ENCODE measurements around the gene NTNG1. TPM values are rescaled to one million over a fixed set of nuclear protein-coding genes. Genes with fewer than 3 reads are reported as not detected.

NTNG1 gene
- total RNA-seq, 2 experiments from 2014 or later = 0.30 TPM; not detected in 1

DNA sequence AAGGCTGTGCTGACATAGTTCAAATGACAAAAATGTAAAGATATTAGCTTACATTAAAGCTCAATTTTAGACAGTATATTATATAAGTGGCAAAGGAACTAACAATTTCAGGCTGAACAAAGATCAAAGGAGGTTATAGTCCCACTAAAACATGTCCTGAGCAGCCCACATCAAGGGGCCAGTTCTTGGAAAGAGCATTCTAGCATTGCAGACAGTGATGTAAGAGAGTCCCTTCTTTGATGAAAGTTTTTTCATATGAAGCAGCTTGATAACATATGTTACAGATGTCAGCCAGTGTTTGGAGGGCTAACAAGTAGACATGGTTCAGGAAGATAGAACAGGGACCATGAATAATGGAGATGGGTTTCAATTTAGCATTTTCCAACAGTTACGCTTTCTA, 301.7 kb downstream of the NTNG1 start:
- Mint-ChIP-seq H3K27ac (no peak overlapping the region), H3K27me3 (peaks cover 19% of the 10 kb centered on the region), H3K36me3 (peaks cover 2% of the 10 kb centered on the region), H3K4me3 (no peak overlapping the region), H3K4me1 (peaks cover 22% of the 10 kb centered on the region), H3K9me3 (no peaks in the 10 kb centered on the region)
- DNase-seq (peak; percentile 36), ATAC-seq (ENCODE audit: low read depth) (peak; percentile 94)
- POLR2A ChIA-PET = interaction anchor here (0.5 kb wide), 1 partner anchor 485 kb away, joined by 3 read pairs; no protein-coding TSS in a partner anchor

DNA sequence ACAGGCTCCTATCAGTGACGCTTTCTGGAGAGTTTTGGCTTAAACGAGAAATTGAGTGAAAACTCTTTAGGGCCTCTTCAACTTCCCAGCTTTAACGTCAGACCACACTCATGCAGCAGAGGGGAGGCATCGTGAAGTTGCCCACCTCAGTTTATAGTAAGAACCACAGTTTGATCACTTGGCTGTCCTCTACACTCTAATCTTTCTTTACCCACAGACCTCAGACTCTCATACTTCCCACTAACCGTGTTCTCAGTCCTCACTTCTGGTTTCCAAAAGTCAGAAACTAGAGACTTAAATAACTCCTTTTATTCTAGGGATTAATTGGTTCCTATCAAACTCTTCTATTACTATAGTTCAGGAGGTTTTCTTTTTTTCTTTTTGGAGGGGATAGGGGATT, 302.2 kb downstream of the NTNG1 start:
- DNase-seq (no peak), ATAC-seq (ENCODE audit: low read depth) (peak; percentile 47)
- peak overlapping the region; percentile 35 for H3K4me3 Mint-ChIP-seq
- H3K27ac Mint-ChIP-seq = peak overlapping the region; percentile 38
- H3K27me3 Mint-ChIP-seq = peaks cover 19% of the 10 kb centered on the region
- POLR2A ChIA-PET = no interaction called here
- no peaks in the 10 kb centered on the region for H3K9me3 Mint-ChIP-seq
- H3K4me1 Mint-ChIP-seq = peaks cover 22% of the 10 kb centered on the region
- peaks cover 2% of the 10 kb centered on the region for H3K36me3 Mint-ChIP-seq

DNA sequence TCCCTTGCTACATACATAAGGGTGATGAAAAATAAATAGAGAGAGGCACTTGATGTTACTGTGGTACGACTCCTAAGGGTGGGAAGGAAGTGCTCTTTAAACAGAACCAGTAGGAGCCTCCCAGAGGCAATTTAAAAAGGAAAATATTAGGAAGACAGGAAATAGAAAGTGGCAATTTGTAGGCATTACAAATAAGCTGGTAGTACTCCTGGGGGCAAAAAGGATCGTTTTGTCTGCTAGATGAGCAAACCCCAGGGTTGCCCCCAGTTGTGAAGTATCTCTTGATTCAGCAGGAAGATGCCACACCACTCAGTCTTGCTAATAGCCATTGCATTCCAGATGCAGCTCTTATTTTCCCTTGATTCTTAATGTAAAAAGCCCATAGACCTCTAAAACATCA, 303.0 kb downstream of the NTNG1 start:
- no peak overlapping the region for H3K27ac Mint-ChIP-seq
- peaks cover 22% of the 10 kb centered on the region for H3K27me3 Mint-ChIP-seq
- no peaks in the 10 kb centered on the region for H3K9me3 Mint-ChIP-seq
- ATAC-seq (ENCODE audit: low read depth) (no peak), DNase-seq (no peak)
- peaks cover 22% of the 10 kb centered on the region for H3K4me1 Mint-ChIP-seq
- H3K4me3 Mint-ChIP-seq = no peak overlapping the region
- peaks cover 2% of the 10 kb centered on the region for H3K36me3 Mint-ChIP-seq
- POLR2A ChIA-PET = no interaction called here

DNA sequence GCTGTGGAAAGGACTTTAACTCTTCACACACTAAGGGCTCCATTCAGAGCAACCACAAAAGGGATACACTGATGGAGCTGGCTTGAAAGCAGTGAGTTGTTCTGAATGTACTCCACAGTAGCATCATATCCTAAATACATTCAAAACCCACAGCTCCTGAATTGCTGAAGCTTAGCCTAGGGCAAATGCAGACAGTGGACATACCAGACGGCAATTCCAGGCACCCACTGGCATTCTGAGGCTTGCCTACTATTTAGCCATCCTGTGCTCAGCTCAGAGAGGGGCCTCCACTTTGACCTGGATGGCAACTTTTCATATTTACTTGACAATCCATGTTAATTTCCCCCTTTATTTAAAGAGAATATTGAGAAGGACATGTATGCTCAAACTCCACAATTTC, 303.5 kb downstream of the NTNG1 start:
- H3K4me1 Mint-ChIP-seq = peaks cover 22% of the 10 kb centered on the region
- POLR2A ChIA-PET = no interaction called here
- no peak overlapping the region for H3K27ac Mint-ChIP-seq
- no peak overlapping the region for H3K4me3 Mint-ChIP-seq
- H3K36me3 Mint-ChIP-seq = peaks cover 2% of the 10 kb centered on the region
- no peaks in the 10 kb centered on the region for H3K9me3 Mint-ChIP-seq
- peaks cover 22% of the 10 kb centered on the region for H3K27me3 Mint-ChIP-seq
- ATAC-seq (ENCODE audit: low read depth) = no peak
- DNase-seq = no peak

DNA sequence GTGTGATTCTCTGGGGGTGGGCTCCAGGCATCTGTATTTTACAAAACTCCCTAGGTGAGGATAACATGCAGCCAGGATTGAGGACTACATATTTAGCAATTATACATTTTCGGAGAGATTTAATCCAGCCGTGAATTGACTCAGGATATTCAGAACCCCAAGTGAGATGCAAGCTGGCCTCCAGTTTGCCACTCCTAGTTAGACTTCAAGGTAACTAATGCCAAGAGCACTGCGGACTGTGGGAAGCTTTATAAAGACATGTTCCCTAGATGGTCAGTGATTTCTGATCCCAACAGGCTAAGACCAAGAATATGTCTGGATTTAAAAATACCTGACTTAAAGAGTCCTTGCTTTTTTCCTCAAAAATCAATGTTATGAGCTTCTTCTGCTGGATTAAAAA, 308.5 kb downstream of the NTNG1 start:
- no peak for ATAC-seq (ENCODE audit: low read depth)
- H3K4me3 Mint-ChIP-seq = no peak overlapping the region
- no peaks in the 10 kb centered on the region for H3K36me3 Mint-ChIP-seq
- no peak for DNase-seq
- no peaks in the 10 kb centered on the region for H3K9me3 Mint-ChIP-seq
- POLR2A ChIA-PET = no interaction called here
- H3K4me1 Mint-ChIP-seq = no peaks in the 10 kb centered on the region
- H3K27ac Mint-ChIP-seq = no peak overlapping the region
- peaks cover 7% of the 10 kb centered on the region for H3K27me3 Mint-ChIP-seq

DNA sequence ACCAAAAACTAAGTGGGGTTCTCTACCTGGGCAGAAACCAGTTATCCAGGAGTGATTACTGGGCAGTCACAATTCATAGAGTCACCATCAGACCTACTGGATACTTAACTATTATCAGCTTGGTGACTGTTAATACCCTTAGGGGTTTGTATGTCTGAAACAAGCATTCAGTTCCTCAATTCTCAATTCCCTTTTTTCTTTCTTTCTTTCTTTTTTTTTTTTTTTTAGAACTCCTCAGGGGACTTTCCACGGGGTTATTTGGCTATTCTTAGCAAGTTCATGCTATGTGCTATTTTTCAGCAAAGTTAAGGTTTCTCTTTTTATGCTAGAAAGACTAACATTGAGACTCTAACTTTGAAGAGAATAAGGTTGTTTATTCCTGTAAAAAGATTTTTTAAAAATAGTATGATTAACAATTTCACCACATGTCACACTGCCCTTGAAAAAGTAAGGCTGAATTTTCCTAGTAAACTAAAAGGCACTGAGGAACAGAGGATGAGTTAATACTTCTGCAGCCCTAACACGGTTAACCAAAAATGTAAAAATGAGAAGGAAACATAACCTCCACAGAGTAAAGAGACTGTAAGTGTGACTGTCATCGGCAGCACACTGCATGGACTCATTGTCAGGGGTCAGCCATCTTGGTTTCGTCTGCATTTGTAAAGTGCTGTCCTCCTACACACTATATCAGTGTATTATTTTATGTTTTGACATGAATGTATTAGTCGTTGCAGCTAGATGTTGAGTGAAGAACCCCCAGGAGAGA, 310.2 kb downstream of the NTNG1 start:
- POLR2A ChIA-PET = no interaction called here
- Mint-ChIP-seq H3K27ac (no peak overlapping the region), H3K4me1 (no peaks in the 10 kb centered on the region), H3K27me3 (peaks cover 9% of the 10 kb centered on the region), H3K9me3 (no peaks in the 10 kb centered on the region), H3K4me3 (no peak overlapping the region), H3K36me3 (no peaks in the 10 kb centered on the region)
- no peak for DNase-seq
- ATAC-seq (ENCODE audit: low read depth) = no peak

DNA sequence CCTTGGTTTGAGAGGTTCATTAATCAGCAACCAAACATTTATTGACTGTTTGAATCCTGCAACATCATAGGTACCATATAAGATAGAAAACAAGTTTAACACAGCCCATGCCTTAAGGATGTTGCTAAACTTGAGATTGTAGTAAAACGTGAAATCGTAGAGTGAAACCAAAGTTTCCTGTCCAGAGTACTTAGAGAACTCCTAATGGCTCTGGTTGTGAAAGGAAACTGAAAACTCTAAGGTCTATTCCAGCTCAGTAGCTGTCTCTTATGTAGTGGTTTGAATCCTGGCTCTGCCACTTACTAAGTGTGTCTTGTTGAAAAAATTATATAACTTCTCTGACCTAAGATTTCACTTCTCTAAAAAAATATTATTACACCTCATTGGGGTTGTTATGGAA, 310.9 kb downstream of the NTNG1 start:
- peaks cover 9% of the 10 kb centered on the region for H3K27me3 Mint-ChIP-seq
- ATAC-seq (ENCODE audit: low read depth) (no peak), DNase-seq (no peak)
- H3K9me3 Mint-ChIP-seq = no peaks in the 10 kb centered on the region
- no peak overlapping the region for H3K27ac Mint-ChIP-seq
- no peak overlapping the region for H3K4me3 Mint-ChIP-seq
- H3K36me3 Mint-ChIP-seq = no peaks in the 10 kb centered on the region
- H3K4me1 Mint-ChIP-seq = no peaks in the 10 kb centered on the region
- POLR2A ChIA-PET = no interaction called here

DNA sequence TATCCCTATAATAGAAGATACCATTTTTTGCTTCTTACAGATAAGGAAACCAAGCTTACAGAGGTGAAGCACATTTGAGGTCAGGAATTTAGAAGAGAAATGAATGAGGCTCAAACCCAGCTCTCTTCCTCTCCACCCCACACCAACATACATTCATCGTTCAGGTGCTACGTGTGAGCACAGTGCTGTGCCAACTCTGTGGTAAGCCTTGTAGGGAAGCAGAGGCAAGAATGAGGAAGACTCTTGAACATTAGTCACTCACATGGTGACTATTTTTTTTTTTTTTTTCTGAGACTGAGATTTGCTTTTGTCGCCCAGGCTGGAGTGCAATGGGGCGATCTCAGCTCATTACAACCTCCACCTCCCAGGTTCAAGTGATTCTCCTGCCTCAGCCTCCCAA, 314.0 kb downstream of the NTNG1 start:
- no peaks in the 10 kb centered on the region for H3K36me3 Mint-ChIP-seq
- no peaks in the 10 kb centered on the region for H3K4me1 Mint-ChIP-seq
- DNase-seq = no peak
- no peak overlapping the region for H3K27ac Mint-ChIP-seq
- H3K27me3 Mint-ChIP-seq = peaks cover 11% of the 10 kb centered on the region
- POLR2A ChIA-PET = interaction anchor here (0.7 kb wide), 1 partner anchor 92 kb away, joined by 3 read pairs; no protein-coding TSS in a partner anchor
- ATAC-seq (ENCODE audit: low read depth) = no peak
- H3K9me3 Mint-ChIP-seq = no peaks in the 10 kb centered on the region
- H3K4me3 Mint-ChIP-seq = no peak overlapping the region

DNA sequence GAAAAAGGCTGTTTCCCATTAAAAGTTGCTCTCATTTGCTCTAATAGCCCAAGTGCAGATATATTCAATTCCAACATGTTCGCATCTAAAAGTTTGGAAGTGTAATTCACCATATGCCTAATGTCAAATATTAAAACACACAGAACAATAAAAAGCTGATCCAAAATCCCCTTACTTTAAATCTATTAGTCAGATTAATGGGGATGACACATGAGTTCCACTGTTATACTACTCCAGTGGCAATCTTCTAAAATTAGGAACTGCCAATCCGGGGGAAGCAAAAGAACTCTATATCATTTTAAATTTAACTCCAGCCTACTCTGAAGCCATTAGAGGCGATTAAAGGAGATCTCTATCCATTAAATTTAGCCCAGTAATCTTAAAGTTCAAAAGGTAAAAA, 317.1 kb downstream of the NTNG1 start:
- ATAC-seq (ENCODE audit: low read depth) = no peak
- Mint-ChIP-seq H3K4me1 (no peaks in the 10 kb centered on the region), H3K27me3 (peaks cover 9% of the 10 kb centered on the region), H3K9me3 (no peaks in the 10 kb centered on the region), H3K36me3 (no peaks in the 10 kb centered on the region), H3K4me3 (no peak overlapping the region), H3K27ac (no peak overlapping the region)
- no peak for DNase-seq
- POLR2A ChIA-PET = no interaction called here

DNA sequence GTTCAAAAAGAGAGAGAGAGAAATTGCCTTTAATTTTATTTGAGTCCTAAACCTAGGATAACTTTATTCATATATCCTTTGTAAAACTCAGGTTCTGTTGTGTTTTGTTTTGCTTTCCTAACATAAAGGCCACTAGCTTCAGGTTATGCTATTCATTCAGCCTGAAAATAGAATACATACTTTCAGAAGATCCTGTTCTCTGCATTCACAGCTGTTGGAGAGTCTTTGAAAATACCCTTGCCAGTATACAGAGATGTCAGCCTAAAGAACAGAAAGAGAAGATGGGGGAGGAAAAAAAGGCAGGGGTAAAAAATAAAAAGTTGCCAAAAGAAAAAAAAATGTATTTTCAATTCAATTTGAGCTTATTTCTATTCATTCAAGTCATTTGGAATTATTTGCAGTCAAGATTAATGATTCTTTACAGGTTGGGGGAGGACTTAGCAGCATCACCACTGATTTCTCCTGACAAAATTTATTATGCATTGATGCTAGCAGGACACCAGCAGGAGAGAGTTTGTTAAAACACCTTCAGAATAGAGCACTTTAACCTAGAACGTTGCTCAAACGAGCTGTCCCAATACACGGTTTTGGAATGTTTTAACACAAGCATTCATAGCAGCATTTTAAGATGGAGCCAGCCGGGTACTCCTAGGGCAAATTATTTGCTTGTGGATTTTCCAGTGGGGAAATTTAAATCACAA, 318.5 kb downstream of the NTNG1 start:
- ATAC-seq (ENCODE audit: low read depth) (no peak), DNase-seq (no peak)
- no peaks in the 10 kb centered on the region for H3K9me3 Mint-ChIP-seq
- H3K27me3 Mint-ChIP-seq = peaks cover 10% of the 10 kb centered on the region
- POLR2A ChIA-PET = no interaction called here
- no peak overlapping the region for H3K27ac Mint-ChIP-seq
- H3K4me1 Mint-ChIP-seq = no peaks in the 10 kb centered on the region
- H3K36me3 Mint-ChIP-seq = no peaks in the 10 kb centered on the region
- no peak overlapping the region for H3K4me3 Mint-ChIP-seq

DNA sequence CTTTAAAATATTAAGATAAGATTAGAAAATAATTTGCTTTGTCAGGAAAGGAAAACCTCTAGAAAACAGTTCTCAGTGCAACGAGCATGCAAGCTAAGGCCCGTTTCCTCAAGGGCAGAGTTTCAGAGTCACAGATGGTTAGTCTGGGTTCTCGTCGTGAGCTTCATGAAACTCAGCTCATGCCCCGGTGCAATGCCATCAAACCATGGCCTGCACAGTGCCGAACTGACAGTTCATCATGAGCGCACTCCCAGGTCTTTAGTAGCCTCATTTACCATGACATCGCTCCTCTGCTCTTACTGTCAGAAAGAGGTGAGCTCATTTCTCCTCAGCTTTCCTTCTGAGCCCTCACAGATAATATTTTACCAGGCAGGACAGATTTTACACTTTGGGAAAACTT, 319.2 kb downstream of the NTNG1 start:
- H3K4me1 Mint-ChIP-seq = no peaks in the 10 kb centered on the region
- H3K27ac Mint-ChIP-seq = no peak overlapping the region
- DNase-seq (no peak), ATAC-seq (ENCODE audit: low read depth) (no peak)
- no peaks in the 10 kb centered on the region for H3K36me3 Mint-ChIP-seq
- H3K27me3 Mint-ChIP-seq = peaks cover 14% of the 10 kb centered on the region
- H3K4me3 Mint-ChIP-seq = no peak overlapping the region
- POLR2A ChIA-PET = no interaction called here
- no peaks in the 10 kb centered on the region for H3K9me3 Mint-ChIP-seq

DNA sequence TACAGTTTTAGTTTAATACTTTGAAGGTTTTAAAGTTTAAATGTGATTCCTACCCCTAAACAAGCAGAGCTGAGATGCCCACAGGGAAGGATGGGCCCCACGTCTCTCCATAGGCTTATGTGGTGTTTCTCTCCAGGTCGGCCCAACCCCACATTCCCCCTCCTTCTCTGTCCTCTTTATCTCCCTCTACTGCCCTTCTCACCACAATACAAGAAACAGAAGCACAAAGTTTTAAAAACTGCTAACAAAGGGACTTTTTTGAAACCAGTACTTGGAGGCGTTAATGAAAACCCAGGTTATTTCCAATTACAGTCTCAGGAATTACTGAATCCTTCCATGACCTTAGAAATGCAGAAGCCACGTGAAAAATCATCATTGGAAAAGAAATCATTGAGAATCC, 324.0 kb downstream of the NTNG1 start:
- POLR2A ChIA-PET = no interaction called here
- Mint-ChIP-seq H3K9me3 (no peaks in the 10 kb centered on the region), H3K36me3 (no peaks in the 10 kb centered on the region), H3K27ac (no peak overlapping the region), H3K27me3 (peaks cover 20% of the 10 kb centered on the region), H3K4me1 (no peaks in the 10 kb centered on the region), H3K4me3 (no peak overlapping the region)
- DNase-seq (no peak), ATAC-seq (ENCODE audit: low read depth) (no peak)

DNA sequence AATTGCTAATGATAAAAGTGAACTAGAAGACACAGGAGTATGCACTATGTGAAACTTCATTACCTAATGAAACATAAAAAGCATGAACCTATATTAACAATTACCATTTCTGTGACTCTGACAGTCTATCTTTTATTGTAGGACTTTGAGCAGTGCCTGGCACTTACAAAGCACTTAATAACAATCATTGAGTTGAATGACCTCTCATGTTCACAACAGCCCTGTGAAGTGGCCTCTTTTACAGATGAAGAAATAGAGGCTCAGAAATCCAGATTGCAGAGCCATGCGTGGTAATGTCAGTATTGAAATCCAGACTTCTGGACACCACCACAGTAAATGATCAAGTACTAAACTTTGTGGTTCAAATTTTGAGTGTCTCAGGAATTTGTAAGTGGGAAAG, 326.4 kb downstream of the NTNG1 start:
- H3K36me3 Mint-ChIP-seq = no peaks in the 10 kb centered on the region
- ATAC-seq (ENCODE audit: low read depth) (no peak), DNase-seq (no peak)
- no peaks in the 10 kb centered on the region for H3K4me1 Mint-ChIP-seq
- H3K4me3 Mint-ChIP-seq = no peak overlapping the region
- POLR2A ChIA-PET = no interaction called here
- peaks cover 20% of the 10 kb centered on the region for H3K27me3 Mint-ChIP-seq
- no peak overlapping the region for H3K27ac Mint-ChIP-seq
- H3K9me3 Mint-ChIP-seq = no peaks in the 10 kb centered on the region

DNA sequence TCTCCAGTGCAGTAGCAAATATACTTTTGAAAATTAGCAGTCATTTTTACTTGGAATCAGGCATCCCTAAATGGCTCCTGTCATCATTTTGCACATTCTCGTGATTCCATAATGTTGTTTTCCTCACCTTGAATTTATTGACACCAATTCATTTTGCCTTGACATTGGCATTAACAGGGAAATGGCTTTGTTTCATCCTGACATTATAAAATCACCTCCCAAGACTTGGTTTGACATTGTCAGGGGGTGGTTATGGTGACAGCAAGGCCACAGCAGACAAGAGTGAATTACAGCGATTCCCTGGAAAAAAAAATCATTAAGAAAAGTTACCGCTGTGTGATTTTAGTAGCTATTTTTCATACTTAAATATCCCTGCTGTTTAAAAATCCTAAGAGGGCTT, 327.0 kb downstream of the NTNG1 start:
- H3K4me3 Mint-ChIP-seq = no peak overlapping the region
- no peaks in the 10 kb centered on the region for H3K9me3 Mint-ChIP-seq
- no peak overlapping the region for H3K27ac Mint-ChIP-seq
- POLR2A ChIA-PET = no interaction called here
- no peaks in the 10 kb centered on the region for H3K36me3 Mint-ChIP-seq
- no peaks in the 10 kb centered on the region for H3K4me1 Mint-ChIP-seq
- ATAC-seq (ENCODE audit: low read depth) = no peak
- no peak for DNase-seq
- H3K27me3 Mint-ChIP-seq = peaks cover 20% of the 10 kb centered on the region
